GM19395 (cell line): ENCODE measurements around the gene PDLIM4.

ENCODE experiments used
- ATAC-seq: cut with Tn5 transposase; IDR thresholded peaks from one replicate; pipeline ENCODE4 v1.9.1; 2021; ENCODE audit warnings: mild to moderate bottlenecking, moderate library complexity; ENCODE audit not compliant: unreplicated experiment

The PDLIM4 gene

DNA sequence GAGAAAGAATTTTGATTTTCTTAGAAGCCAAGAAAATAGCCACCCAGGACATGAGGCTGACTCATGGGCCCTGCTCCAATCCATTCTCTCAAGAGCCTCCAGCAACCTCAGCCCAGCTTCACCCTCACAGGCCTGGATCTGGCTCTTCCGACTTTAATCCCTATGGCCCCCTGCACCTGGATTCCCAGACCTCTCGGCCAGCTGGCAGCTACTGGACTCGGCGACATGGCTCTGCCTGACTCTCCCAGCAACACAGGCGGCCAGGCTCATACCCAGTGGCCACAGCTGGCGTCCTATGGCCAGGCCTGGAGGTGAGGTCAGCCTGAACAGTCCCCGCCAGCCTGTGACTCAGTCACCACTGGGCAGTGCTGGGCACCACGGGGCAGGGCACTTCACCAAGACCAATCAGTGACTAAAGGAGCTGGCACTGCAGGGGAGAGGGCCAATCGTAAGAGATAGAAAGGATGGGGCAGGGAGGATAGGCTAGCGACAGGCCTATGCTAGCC is 6.2 kb upstream of the PDLIM4 start:
- ATAC-seq: no peak

DNA sequence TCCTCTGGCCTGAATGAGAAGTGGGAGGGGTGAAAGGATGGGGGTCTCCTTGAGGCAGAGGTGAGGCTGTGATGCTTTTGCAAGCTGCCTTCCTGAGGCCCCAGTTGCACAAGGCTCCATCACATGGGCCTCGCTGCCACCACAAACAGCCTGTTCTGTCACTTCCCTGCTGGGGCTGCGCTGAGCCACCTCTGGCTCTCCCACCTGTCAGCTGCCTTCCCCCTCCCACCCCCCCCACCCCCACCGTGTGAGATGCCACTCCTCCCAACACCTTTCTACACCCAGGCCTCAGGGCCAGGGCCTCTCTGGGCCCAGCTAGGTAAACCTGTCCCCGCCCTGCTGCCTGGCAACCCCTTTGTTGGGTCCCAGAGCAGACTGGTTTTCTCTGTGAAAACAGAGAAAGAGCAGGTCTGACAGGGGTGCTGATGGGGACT is 4.5 kb upstream of the PDLIM4 start:
- no peak for ATAC-seq

GRCh38 chr5:132253452-132254320 is 3.8 kb upstream of the PDLIM4 start:
- ATAC-seq: no peak

DNA sequence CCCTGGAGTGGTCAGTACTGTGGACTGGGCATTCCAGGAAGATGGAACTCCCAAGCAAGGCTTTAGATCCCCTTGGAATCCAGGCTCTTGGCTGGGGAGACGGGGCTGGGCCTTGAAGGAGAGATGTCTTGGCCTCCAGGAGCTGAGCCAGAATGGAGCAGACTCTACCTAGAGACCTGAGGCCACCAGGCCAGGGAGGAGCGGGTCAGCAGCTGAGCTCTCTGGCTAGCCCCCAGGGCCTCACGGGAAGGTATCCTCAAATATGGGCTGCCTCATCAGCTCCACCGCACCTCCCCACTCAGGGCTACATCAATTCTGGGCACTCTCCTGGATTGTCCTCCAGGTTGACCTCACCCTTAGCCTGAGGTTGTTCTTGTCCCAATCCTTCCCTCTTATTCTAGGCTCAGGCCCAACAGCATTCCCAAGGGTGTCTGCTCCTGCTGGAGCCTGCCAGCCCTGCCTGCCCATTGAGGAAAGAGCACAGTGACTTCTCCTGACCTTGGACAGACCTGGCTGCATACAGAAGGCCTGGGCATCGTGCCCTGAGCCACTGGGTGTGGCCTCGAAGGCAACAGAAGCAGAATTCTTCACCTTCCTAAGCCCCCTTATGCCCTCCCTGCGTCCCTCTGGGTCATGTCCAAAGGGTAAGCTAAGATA is 3.0 kb upstream of the PDLIM4 start:
- ATAC-seq: no peak

DNA sequence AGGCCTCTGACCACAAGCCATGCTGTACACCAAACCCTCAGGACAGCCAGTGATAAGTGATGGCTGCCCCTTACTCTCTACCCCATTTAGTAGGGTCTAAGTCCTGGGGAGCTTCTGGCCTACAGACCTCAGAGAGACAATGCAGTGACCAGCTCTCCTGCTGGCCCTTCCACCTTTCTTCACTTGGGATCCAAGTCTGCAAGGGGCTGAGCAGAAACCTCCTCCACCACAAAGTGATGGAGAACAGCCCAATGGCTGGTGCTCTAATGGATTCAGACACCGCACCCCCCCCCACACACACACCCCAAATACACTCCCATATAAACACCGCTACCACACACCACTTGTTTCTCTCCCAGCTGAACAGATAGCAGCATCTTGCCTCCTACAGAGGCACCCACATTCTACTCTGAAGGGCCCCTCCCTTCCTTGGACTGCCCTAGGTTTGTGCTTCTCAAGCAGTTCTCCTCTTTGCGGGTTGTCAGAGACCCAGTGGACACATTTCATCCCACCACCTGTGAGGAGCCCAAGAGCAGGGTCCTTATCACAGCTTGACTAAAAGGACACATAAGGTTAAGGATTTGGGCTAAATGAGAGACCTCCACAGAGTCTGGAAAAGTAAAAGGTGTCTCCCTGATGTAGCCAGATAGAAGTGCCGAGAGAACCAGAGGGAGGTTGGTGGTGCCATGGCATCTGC is 1.3 kb upstream of the PDLIM4 start:
- no peak for ATAC-seq

DNA sequence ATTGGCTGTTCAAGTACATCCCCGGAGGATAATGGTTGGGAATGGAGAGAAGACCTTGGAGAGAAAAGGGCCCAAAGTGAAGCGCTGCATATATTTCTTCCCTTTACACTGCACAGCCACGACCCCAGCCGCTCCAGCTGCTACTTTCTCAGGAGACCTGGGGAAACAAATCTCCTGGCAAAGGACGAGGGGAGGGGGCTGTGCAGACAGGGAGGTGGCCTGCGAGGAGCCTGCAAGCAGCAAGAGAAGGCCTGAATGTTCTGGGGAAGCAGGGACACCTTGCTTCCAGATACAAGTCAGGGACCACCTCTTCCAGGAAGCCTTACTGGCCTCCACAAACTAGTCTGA is 739 bp upstream of the PDLIM4 start:
- no peak for ATAC-seq

DNA sequence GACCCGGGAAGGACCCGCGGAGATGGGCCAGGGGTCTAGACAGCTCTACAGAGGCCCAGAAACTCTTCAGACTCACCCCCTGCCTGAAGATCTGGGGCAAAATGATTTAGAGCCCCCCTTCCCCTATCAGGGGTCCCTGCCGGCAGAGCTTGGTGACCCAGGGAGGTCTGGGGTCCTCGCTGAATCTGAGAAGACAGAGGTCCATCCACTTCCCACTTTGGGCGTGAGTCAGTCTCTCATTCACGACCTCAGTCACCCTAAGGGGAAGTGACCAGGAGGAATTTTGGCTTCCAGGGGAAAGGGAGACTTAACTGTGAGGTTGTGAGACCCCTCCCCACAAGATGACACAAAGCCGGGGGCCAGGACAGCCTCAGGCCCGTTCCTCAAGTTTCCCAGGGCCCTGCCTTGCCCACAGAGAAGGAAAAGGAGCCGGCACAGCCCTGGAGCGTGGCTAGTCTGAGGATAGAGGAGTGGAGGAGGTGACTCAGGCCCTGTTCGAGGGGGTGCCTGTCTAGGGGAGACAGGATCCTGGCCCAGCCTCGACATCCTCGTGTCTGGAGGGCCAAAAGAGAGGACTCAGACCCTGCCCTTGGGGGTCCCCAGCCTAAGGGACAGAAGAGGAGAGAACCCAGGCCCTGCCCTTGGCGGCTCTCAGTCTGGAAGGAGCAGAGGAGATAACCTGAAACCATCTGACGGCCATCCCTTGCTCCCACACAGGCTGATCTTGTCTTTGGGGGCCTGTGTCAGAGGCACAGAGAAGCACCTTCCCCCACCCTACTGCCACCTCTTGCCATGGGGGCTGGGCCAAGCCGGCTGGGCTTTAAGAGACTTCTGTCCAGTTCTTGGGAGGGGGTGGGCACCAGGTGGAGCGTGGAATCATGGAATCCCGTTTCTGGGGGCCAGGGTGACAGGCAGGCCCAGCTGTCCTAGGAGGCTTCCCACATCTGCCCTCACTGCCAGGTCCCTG is 889 bp downstream of the PDLIM4 start:
- no peak for ATAC-seq

- ATAC-seq: no peak
These were observed 1.8 kb downstream of the PDLIM4 start for GRCh38 chr5:132259069-132259851.

- ATAC-seq: no peak
These were observed 2.6 kb downstream of the PDLIM4 start for GRCh38 chr5:132260051-132260450.

DNA sequence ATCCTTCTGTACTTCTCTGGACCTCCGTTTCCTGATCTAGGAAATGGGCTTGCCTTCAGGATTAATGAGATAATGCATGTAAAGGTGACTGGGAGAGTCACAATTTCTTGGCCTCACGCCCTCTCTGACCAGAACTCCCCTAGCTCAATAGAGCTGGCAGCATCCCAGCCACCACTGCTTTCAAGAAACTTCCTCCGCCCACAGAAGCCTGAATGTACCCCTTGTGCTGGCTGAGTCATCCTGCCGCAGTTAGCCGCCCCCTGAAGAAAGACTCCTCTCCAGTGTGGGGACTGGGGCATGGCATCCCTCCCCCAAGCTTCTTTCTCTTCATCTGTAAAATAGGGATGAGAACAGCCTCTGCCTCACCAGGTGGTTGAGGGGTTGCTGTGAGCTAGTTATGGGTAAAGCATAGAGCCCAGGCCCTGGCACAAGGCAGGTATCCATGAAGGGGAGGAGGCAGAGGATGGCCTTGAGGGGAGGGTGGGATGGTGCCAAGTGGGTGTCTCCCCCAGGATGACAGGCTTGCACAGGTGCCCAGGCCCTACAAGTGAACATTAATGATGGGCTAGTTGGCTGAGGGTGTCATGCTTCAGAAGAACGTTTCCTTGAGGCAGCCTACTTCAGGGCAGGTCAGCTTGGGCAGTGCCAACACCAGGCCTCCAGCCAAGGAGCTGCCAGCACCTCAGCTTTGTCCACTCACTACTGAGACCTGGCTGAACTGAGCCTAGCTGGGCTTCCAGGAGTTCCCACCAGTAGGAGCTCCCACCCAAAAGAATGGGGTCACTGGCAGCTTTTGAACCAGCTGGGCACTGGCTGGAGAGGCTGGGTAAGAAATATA is 3.4 kb downstream of the PDLIM4 start:
- no peak for ATAC-seq

DNA sequence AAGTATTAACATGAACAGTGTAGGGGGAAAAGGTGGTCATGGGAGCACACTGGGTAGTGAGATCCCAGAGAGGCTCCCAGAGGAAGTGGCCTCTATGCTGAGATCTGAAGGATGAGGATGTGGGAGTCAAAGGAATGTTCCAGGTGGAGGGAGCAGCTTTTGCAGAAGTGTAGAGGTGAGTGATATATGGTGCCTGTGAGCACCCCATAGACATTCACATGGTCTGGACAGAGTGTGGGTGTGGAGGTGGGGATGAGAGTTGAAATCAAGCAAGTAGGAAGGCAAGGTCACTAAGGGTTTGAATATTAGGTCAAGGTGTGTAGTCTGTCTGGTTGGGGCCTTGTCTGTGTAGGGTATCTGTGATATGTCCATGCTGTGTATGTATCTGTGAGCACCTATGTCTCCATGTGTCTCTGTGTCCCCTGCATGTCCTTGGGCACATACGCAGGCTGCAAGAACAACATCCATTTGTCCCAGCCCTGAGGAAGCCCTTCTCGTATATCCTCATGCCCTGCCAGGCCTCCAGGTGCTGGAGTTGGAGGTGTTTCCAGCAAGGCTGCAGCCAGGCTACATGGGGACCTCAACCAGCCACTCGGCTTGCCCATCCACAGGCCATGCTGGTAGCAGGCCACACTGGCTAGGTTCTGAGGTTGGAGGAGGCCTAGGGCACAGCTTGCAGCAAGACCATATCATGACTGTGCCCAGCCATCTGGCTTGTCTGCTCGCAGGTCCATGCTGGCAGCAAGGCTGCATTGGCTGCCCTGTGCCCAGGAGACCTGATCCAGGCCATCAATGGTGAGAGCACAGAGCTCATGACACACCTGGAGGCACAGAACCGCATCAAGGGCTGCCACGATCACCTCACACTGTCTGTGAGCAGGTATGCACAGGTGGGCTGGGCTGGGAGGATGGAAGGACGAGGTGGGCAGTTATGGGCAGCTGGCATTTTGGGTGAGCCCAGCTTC is 4.7 kb downstream of the PDLIM4 start:
- no peak for ATAC-seq

- ATAC-seq: no peak
These were observed 5.5 kb downstream of the PDLIM4 start for GRCh38 chr5:132262882-132263547.

- no peak for ATAC-seq
These were observed 6.2 kb downstream of the PDLIM4 start for GRCh38 chr5:132263548-132264261.

- no peak for ATAC-seq
These were observed 7.2 kb downstream of the PDLIM4 start for GRCh38 chr5:132264546-132265335.

GRCh38 chr5:132265336-132266030 is 8.0 kb downstream of the PDLIM4 start:
- ATAC-seq: no peak
